H1 (cell line): ENCODE results near the gene S100A12. TPM values are rescaled to one million over a fixed set of nuclear protein-coding genes. Genes with fewer than 3 reads are reported as not detected.

Experiments used
- CTCF ChIA-PET: fragments of 300-600 bp; sonication (Branson Sonifier 250); formaldehyde crosslinking; loops from one replicate; lab custom pipeline; 2021; ENCODE audit not compliant: partially characterized antibody; lab: Charles Lee
- POLR2A ChIA-PET: fragments of 300-600 bp; sonication (Branson Sonifier 250); formaldehyde crosslinking; loops from one replicate; lab custom pipeline; 2021; ENCODE audit warnings: inconsistent platforms; ENCODE audit not compliant: partially characterized antibody; lab: Charles Lee
- DNase-seq, 2 experiments: peaks; one replicate each; pipeline versions ENCODE4 v3.0.0 to v3.0.0-alpha.2; 2010 to 2022; ENCODE audit warnings: low spot score in 2 of 2, low read depth in 1 of 2, mixed read lengths in 1 of 2
- FAIRE-seq: peaks from 2 replicates; lab custom pipeline; 2011; peaks lifted over from hg19 to GRCh38; lab: Jason Lieb, UNC
- H2AFZ ChIP-seq: 2 replicates; pipeline ENCODE4 v1.8.1; 2012; ENCODE audit warnings: low read length, inconsistent platforms
- H2AK5ac ChIP-seq: 2 replicates; pipeline ENCODE4 v1.6.1; 2013; ENCODE audit warnings: low read depth, low read length
- H2BK120ac ChIP-seq: replicated peaks from 2 replicates; pipeline ENCODE3; 2013; ENCODE audit warnings: low read depth, low read length, inconsistent platforms
- H2BK12ac ChIP-seq: 2 replicates; pipeline ENCODE4 v1.6.1; 2013; ENCODE audit warnings: low read depth, low read length
- H2BK15ac ChIP-seq: 2 replicates; pipeline ENCODE4 v1.6.1; 2013; ENCODE audit warnings: low read length
- H2BK20ac ChIP-seq: 2 replicates; pipeline ENCODE4 v1.6.1; 2013; ENCODE audit warnings: low read length
- H2BK5ac ChIP-seq: 2 replicates; pipeline ENCODE4 v1.6.1; 2013; ENCODE audit warnings: low read depth, low read length
- H3K14ac ChIP-seq: 2 replicates; pipeline ENCODE4 v1.6.1; 2013; ENCODE audit warnings: inconsistent platforms; ENCODE audit not compliant: insufficient read length
- H3K18ac ChIP-seq: 2 replicates; pipeline ENCODE4 v1.6.1; 2013; ENCODE audit warnings: low read length; ENCODE audit errors: extremely low read depth
- H3K23ac ChIP-seq: 2 replicates; pipeline ENCODE4 v1.6.1; 2013; ENCODE audit warnings: inconsistent platforms; ENCODE audit not compliant: insufficient read length
- H3K23me2 ChIP-seq: 2 replicates; pipeline ENCODE4 v1.6.1; 2013; ENCODE audit warnings: low read depth, low read length
- H3K27ac ChIP-seq: 2 replicates; pipeline ENCODE4 v1.6.1; 2011; ENCODE audit warnings: low read depth, low read length, inconsistent platforms
- H3K27me3 ChIP-seq, 4 experiments: replicated peaks in 1 of 4; 1 replicate in 1 of 4; 2 replicates in 3 of 4; pipeline versions ENCODE4 v1.6.1 to v1.8.1; 2011 to 2013; ENCODE audit warnings: low read length in 3 of 4, mild to moderate bottlenecking in 3 of 4, inconsistent platforms in 2 of 4, mixed read lengths in 2 of 4, moderate library complexity in 1 of 4; ENCODE audit not compliant: control insufficient read depth in 3 of 4, insufficient read depth in 3 of 4; ENCODE audit errors: extremely low read depth in 1 of 4
- H3K36me3 ChIP-seq, 4 experiments: 2 replicates each; pipeline versions ENCODE4 v1.6.1 to v1.8.1; 2011 to 2013; ENCODE audit warnings: mild to moderate bottlenecking in 4 of 4, low read length in 3 of 4, moderate library complexity in 2 of 4, control low read depth in 1 of 4, inconsistent platforms in 1 of 4; ENCODE audit not compliant: insufficient read depth in 4 of 4, control insufficient read depth in 2 of 4
- H3K4ac ChIP-seq: replicated peaks from 2 replicates; pipeline ENCODE3; 2013; ENCODE audit warnings: low read length, low read depth, mixed read lengths, inconsistent platforms; ENCODE audit not compliant: insufficient read length
- H3K4me1 ChIP-seq, 4 experiments: replicated peaks in 1 of 4; 1 replicate in 1 of 4; 2 replicates in 3 of 4; pipeline versions ENCODE4 v1.6.1 to v1.8.1; 2011 to 2013; ENCODE audit warnings: low read length in 3 of 4, inconsistent platforms in 2 of 4, mixed read lengths in 1 of 4; ENCODE audit not compliant: insufficient read depth in 4 of 4, control insufficient read depth in 3 of 4
- H3K4me2 ChIP-seq, 2 experiments: 2 replicates each; pipeline versions ENCODE4 v1.6.1 to v1.8.1; 2011 to 2013; ENCODE audit warnings: low read depth in 2 of 2, low read length in 2 of 2, control low read depth in 1 of 2, inconsistent platforms in 1 of 2, mild to moderate bottlenecking in 1 of 2; ENCODE audit not compliant: insufficient read depth in 1 of 2
- H3K4me3 ChIP-seq, 4 experiments: fragments of 200-600, 300-600 bp in 1 of 4; sonication (generic), shearing (Covaris generic), sonication (Bioruptor Twin) in 1 of 4; 2 replicates each; pipeline versions ENCODE4 v1.5.1 to v1.8.1; 2011 to 2016; ENCODE audit warnings: low read length in 4 of 4, low read depth in 3 of 4, control low read depth in 2 of 4, inconsistent platforms in 2 of 4, mild to moderate bottlenecking in 2 of 4, mixed read lengths in 1 of 4, moderate library complexity in 1 of 4; ENCODE audit not compliant: insufficient read depth in 2 of 4; ENCODE audit errors: extremely low read depth in 1 of 4
- H3K56ac ChIP-seq: replicated peaks from 2 replicates; pipeline ENCODE3; 2013; ENCODE audit warnings: low read depth, mild to moderate bottlenecking, mixed read lengths, low read length, inconsistent platforms; ENCODE audit not compliant: insufficient read length
- H3K79me1 ChIP-seq: 2 replicates; pipeline ENCODE4 v1.6.1; 2013; ENCODE audit warnings: low read depth, low read length, control low read depth
- H3K79me2 ChIP-seq, 2 experiments: 2 replicates each; pipeline versions ENCODE4 v1.6.1 to v1.8.1; 2012 to 2013; ENCODE audit warnings: low read length in 2 of 2, mild to moderate bottlenecking in 2 of 2, inconsistent platforms in 1 of 2; ENCODE audit not compliant: insufficient read depth in 2 of 2, control insufficient read depth in 1 of 2
- H3K9ac ChIP-seq, 4 experiments: replicated peaks in 1 of 4; 1 replicate in 1 of 4; 2 replicates in 3 of 4; pipeline versions ENCODE4 v1.6.1 to v1.8.1; 2011 to 2013; ENCODE audit warnings: low read depth in 3 of 4, low read length in 3 of 4, control low read depth in 2 of 4, mild to moderate bottlenecking in 2 of 4, moderate library complexity in 2 of 4, inconsistent platforms in 1 of 4; ENCODE audit errors: extremely low read depth in 1 of 4
- H3K9me3 ChIP-seq, 2 experiments: 2 replicates each; pipeline versions ENCODE4 v1.6.1 to v1.8.1; 2012 to 2013; ENCODE audit warnings: mild to moderate bottlenecking in 2 of 2, moderate library complexity in 2 of 2, control low read depth in 1 of 2, inconsistent platforms in 1 of 2, low read depth in 1 of 2, low read length in 1 of 2, mixed read lengths in 1 of 2; ENCODE audit not compliant: insufficient read depth in 2 of 2
- H4K20me1 ChIP-seq, 2 experiments: replicated peaks in 1 of 2; 2 replicates each; pipeline versions ENCODE3 to v1.8.1; 2011 to 2013; ENCODE audit warnings: inconsistent platforms in 2 of 2, low read length in 2 of 2, mild to moderate bottlenecking in 1 of 2; ENCODE audit not compliant: insufficient read depth in 2 of 2, control insufficient read depth in 1 of 2
- H4K5ac ChIP-seq: 2 replicates; pipeline ENCODE4 v1.6.1; 2013; ENCODE audit warnings: low read length, low read depth, mixed read lengths, inconsistent platforms; ENCODE audit not compliant: insufficient read length
- H4K8ac ChIP-seq: 2 replicates; pipeline ENCODE4 v1.8.0; 2013; ENCODE audit warnings: mild to moderate bottlenecking, moderate library complexity, low read length, inconsistent platforms; ENCODE audit not compliant: insufficient read depth; ENCODE audit errors: extremely low read depth
- H4K91ac ChIP-seq: replicated peaks from 2 replicates; pipeline ENCODE3; 2013; ENCODE audit warnings: low read length, mixed read lengths, inconsistent platforms; ENCODE audit not compliant: insufficient read length
- CREB1 ChIP-seq: IDR thresholded peaks from 2 replicates; pipeline ENCODE4 v1.6.1; 2012; ENCODE audit warnings: inconsistent platforms
- GABPA ChIP-seq: IDR thresholded peaks from 2 replicates; pipeline ENCODE4 v1.6.1; 2011; ENCODE audit warnings: mild to moderate bottlenecking, low read length, moderate library complexity, borderline replicate concordance; ENCODE audit not compliant: insufficient read depth
- KDM1A ChIP-seq: fragments of 200-600, 300-600 bp; sonication (generic); IDR thresholded peaks from 2 replicates; pipeline ENCODE4 v1.7.1; 2016; ENCODE audit warnings: mild to moderate bottlenecking, low read length, borderline replicate concordance
- MAFK ChIP-seq: IDR thresholded peaks from 2 replicates; pipeline ENCODE4 v1.6.1; 2012; ENCODE audit warnings: low read depth, mild to moderate bottlenecking, improper control_type of control experiment, low read length
- NRF1 ChIP-seq: IDR thresholded peaks from 2 replicates; pipeline ENCODE4 v1.6.1; 2011; ENCODE audit warnings: mild to moderate bottlenecking, low read depth, low read length, improper control_type of control experiment
- POLR2A ChIP-seq, 2 experiments: IDR thresholded peaks; 1 replicate in 1 of 2; 2 replicates in 1 of 2; pipeline ENCODE4 v1.6.1; 2011; ENCODE audit warnings: low read depth in 2 of 2, low read length in 2 of 2, mild to moderate bottlenecking in 2 of 2; ENCODE audit errors: control extremely low read depth in 1 of 2
- SIRT6 ChIP-seq: IDR thresholded peaks from one replicate; pipeline ENCODE4 v1.7.1; 2012; ENCODE audit warnings: low read length, inconsistent platforms
- SUZ12 ChIP-seq: fragments of 200-600 bp; sonication (generic); IDR thresholded peaks from 2 replicates; pipeline ENCODE4 v1.6.1; 2012; ENCODE audit warnings: mild to moderate bottlenecking, inconsistent platforms, low read length, moderate library complexity, mixed read lengths
- TBP ChIP-seq: IDR thresholded peaks from 2 replicates; pipeline ENCODE4 v1.6.1; 2011; ENCODE audit warnings: low read depth, low read length, improper control_type of control experiment
- polyA plus RNA-seq, 7 experiments: library from polyadenylated mRNA; depleted of rRNA in 3 of 7; stranded (reverse) in 5 of 7; unstranded in 2 of 7; fragments of >200 nt in 5 of 7; fragments of 200-250 nt in 2 of 7; gene quantifications; 1 replicate in 5 of 7; 2 replicates in 1 of 7; 4 replicates in 1 of 7; pipeline versions ENCODE4 v1.2.1 to v1.2.3, GENCODE V29; 2011 to 2013; ENCODE audit warnings: missing spikeins in 2 of 7, mixed read lengths in 2 of 7
- total RNA-seq: library from RNA; stranded (reverse); fragmentation: NEBNext Ultra II Directional; extraction: Animal tissue kit (Norgen Biotek cat#: 25700); gene quantifications from 2 replicates; pipeline ENCODE4 v1.2.1, GENCODE V29; 2021

S100A12 gene
- total and polyA plus RNA-seq, 2 of the 8 experiments (the other 6 are each of a cell fraction or from before 2014, with no cell fraction given) = not detected

- no peak overlapping the region for H3K4ac ChIP-seq
- H3K79me2 ChIP-seq = no peaks in the 10 kb centered on the region
- no peak overlapping the region for H3K4me2 ChIP-seq
- H2BK15ac ChIP-seq = no peak overlapping the region
- H2BK120ac ChIP-seq = no peak overlapping the region
- H3K27me3 ChIP-seq = no peaks in the 10 kb centered on the region
- H4K8ac ChIP-seq = no peak overlapping the region
- H3K23me2 ChIP-seq = no peaks in the 10 kb centered on the region; the same call in 1 of the 2 replicates
- no peaks in the 10 kb centered on the region for H3K36me3 ChIP-seq
- no peak overlapping the region for H3K9ac ChIP-seq
- TF ChIP-seq MAFK = no peak
- TF ChIP-seq GABPA = no peak
- no peak for TF ChIP-seq SIRT6
- TF ChIP-seq KDM1A = no peak
- no peak for TF ChIP-seq POLR2A (IDR thresholded peaks at IDR 0.05; ENCODE audit: control extremely low read depth in 1 of 2, low read depth in 2 of 2, low read length in 2 of 2)
- no peak for TF ChIP-seq CREB1
- TF ChIP-seq SUZ12 = no peak
- TF ChIP-seq NRF1 = no peak
- no peak for TF ChIP-seq TBP
- no peak overlapping the region for H4K91ac ChIP-seq
- no peaks in the 10 kb centered on the region for H3K9me3 ChIP-seq
- POLR2A ChIA-PET = no interaction called here
- no peak overlapping the region for H2AK5ac ChIP-seq
- no peak overlapping the region for H2AFZ ChIP-seq
- no peak overlapping the region for H3K27ac ChIP-seq
- FAIRE-seq (no peak), DNase-seq (no peak)
- H3K23ac ChIP-seq = no peak overlapping the region
- H2BK20ac ChIP-seq = no peak overlapping the region
- CTCF ChIA-PET = interaction anchor here (0.9 to 2.2 kb wide), 5 partner anchors 9 to 165 kb away, joined by 3 to 15 read pairs (median 4); no protein-coding TSS in a partner anchor
- no peak overlapping the region for H3K4me3 ChIP-seq
- no peaks in the 10 kb centered on the region for H3K4me1 ChIP-seq
- H3K56ac ChIP-seq = no peak overlapping the region
- no peak overlapping the region for H2BK5ac ChIP-seq
- H4K5ac ChIP-seq = no peak overlapping the region
- H4K20me1 ChIP-seq = no peaks in the 10 kb centered on the region
- H2BK12ac ChIP-seq = no peak overlapping the region
- H3K79me1 ChIP-seq = no peaks in the 10 kb centered on the region
- no peak overlapping the region for H3K14ac ChIP-seq
- H3K18ac ChIP-seq = no peak overlapping the region
These were observed 11.3 kb downstream of the S100A12 start for GRCh38 chr1:153364156-153364555.
